Gastroesophageal sphincter (tissue), 4 donors: ENCODE results near the gene ABL2. TPM values are rescaled to one million over a fixed set of nuclear protein-coding genes. Genes with fewer than 3 reads are reported as not detected.

Source experiments
- ATAC-seq: fragments of 150-250 bp; one replicate; pipeline ENCODE4 v1.9.1; 2016; ENCODE audit warnings: mild to moderate bottlenecking, moderate library complexity
- H3K27ac ChIP-seq, 4 donors: fragments of 200-600 bp; sonication (generic) in 3 of 4; 1 replicate in 3 of 4; 2 replicates in 1 of 4; pipeline ENCODE4 v1.5.1; 2016 to 2019
- H3K27me3 ChIP-seq: fragments of 200-600 bp; sonication (generic); one replicate; pipeline ENCODE4 v1.5.1; 2019
- H3K36me3 ChIP-seq, 2 donors: fragments of 200-600 bp; sonication (generic); one replicate each; pipeline ENCODE4 v1.5.1; 2019; ENCODE audit warnings: control low read depth in 1 of 2
- H3K4me1 ChIP-seq, 3 donors: fragments of 200-600 bp; sonication (generic); 1 replicate in 2 of 3; 2 replicates in 1 of 3; pipeline ENCODE4 v1.5.1; 2016 to 2019; ENCODE audit warnings: control low read depth in 2 of 3
- H3K4me3 ChIP-seq, 2 donors: fragments of 200-600 bp; sonication (generic); one replicate each; pipeline ENCODE4 v1.5.1; 2019; ENCODE audit warnings: mild to moderate bottlenecking in 1 of 2, moderate library complexity in 1 of 2
- H3K9me3 ChIP-seq, 3 donors: fragments of 200-600 bp; sonication (generic); one replicate each; pipeline ENCODE4 v1.5.1; 2017 to 2019; ENCODE audit warnings: control low read depth in 2 of 3
- EP300 ChIP-seq: sonication (generic); formaldehyde crosslinking; IDR thresholded peaks from one replicate; pipeline ENCODE4 v1.6.1; 2017; ENCODE audit warnings: antibody characterized with exemption, mild to moderate bottlenecking
- POLR2A ChIP-seq, 2 donors: fragments of 450-650 bp; IDR thresholded peaks; one replicate each; pipeline ENCODE4 v1.6.1; 2017; ENCODE audit warnings: antibody characterized with exemption in 2 of 2, mild to moderate bottlenecking in 2 of 2, moderate library complexity in 1 of 2
- POLR2AphosphoS5 ChIP-seq: sonication (generic); formaldehyde crosslinking; IDR thresholded peaks from one replicate; pipeline ENCODE4 v1.6.1; 2017; ENCODE audit warnings: antibody characterized with exemption
- WGBS, 2 donors: methylation state at CpG; one replicate each; pipeline ENCODE4 v1.1.5; 2018; ENCODE audit warnings: low coverage in 1 of 2; 5-methylcytosine and 5-hydroxymethylcytosine counted together
- total RNA-seq, 4 donors: library from RNA; depleted of rRNA; stranded (reverse); fragments of >200 nt; gene quantifications; one replicate each; pipeline ENCODE4 v1.1.0, GENCODE V29; 2016
- TF ChIP-seq, protein P1 (sequence below), 4 experiments: fragments of 200-600 bp in 2 of 4; fragments of 450-650 bp in 2 of 4; sonication (generic) in 1 of 4; IDR thresholded peaks; one replicate each; pipeline ENCODE4 v1.5.1; 2017 to 2019; ENCODE audit warnings: antibody characterized with exemption in 4 of 4, mild to moderate bottlenecking in 2 of 4, moderate library complexity in 2 of 4

The ABL2 gene
- total RNA-seq, 4 donors from 2014 or later: 11.8 to 22.2 (median 17.2) TPM

DNA sequence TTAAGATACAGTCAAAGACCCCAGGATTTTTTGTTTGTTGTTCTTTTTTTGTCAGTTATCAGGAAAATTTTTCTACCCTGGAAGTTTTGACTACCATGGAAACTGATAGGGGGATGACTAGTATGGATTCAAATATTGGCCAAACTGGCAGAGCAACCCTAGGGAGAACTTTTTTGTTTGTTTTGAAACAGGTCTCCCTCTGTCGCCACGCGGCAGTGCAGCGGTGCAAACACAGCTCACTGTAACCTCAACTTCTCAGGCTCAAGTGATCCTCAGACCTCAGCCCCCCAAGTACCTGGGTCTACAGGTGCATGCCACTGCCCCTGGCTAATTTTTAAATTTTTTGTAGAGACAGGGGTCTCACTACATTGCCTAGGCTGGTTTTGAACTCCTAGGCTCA lies 101.0 kb downstream of the ABL2 start:
- H3K27ac ChIP-seq: no peak overlapping the region
- no peak for ATAC-seq

DNA sequence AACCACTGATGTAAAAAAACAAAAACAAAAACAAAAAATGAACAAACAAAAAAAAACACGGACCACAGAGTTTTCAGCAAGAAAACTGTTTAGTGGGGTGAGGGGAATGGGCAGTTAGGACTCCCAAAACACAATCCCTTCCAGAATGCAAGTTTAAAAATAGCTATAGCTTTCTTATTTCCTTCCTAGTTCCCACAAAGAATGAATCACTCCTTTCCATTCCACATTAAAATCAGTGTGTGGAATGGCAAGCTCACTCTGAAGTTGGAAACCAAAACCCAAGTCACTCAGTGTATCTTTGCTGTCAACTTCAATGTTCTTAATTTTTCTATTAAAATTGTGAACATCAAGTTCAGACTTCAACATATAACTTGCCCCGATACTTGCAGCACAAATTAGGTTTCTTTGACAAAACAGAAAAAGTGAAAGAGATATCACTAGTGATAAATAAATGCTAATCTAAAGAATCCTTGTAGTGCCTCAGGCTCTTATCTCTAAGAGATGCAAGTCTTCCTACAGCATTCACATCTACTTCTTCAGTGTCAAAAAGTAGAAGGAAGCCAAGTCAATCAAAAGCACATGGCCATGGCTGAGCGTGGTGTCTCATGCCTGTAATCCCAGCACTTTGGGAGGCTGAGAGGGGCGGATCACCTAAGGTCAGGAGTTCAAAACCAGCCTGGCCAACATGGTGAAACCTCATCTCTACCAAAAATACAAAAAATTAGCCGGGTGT lies 102.1 kb downstream of the ABL2 start:
- Histone ChIP-seq H3K27ac (peak overlapping the region in 2 of 4 donors; percentile 7 to 35), H3K27me3 (no peaks in the 10 kb centered on the region), H3K4me3 (no peak overlapping the region), H3K9me3 (no peaks in the 10 kb centered on the region), H3K36me3 (peaks cover 0 to 19% of the 10 kb centered on the region in 2 donors), H3K4me1 (peaks cover 0 to 44% (median 0%) of the 10 kb centered on the region in 3 donors)
- ATAC-seq: no peak
- TF ChIP-seq, protein P1, sequence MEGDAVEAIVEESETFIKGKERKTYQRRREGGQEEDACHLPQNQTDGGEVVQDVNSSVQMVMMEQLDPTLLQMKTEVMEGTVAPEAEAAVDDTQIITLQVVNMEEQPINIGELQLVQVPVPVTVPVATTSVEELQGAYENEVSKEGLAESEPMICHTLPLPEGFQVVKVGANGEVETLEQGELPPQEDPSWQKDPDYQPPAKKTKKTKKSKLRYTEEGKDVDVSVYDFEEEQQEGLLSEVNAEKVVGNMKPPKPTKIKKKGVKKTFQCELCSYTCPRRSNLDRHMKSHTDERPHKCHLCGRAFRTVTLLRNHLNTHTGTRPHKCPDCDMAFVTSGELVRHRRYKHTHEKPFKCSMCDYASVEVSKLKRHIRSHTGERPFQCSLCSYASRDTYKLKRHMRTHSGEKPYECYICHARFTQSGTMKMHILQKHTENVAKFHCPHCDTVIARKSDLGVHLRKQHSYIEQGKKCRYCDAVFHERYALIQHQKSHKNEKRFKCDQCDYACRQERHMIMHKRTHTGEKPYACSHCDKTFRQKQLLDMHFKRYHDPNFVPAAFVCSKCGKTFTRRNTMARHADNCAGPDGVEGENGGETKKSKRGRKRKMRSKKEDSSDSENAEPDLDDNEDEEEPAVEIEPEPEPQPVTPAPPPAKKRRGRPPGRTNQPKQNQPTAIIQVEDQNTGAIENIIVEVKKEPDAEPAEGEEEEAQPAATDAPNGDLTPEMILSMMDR (IDR thresholded peaks at IDR 0.05): no peak
- TF ChIP-seq POLR2AphosphoS5 (no peak), POLR2A (IDR thresholded peaks at IDR 0.05) (no peak), EP300 (no peak)
- WGBS, 2 donors: 78 to 87% methylated on average over 4 to 5 of the region's 5 CpGs

More for the DNA sequence above, 101.0 kb downstream of the ABL2 start:
- peaks cover 0 to 14% of the 10 kb centered on the region in 2 donors for H3K36me3 ChIP-seq
- WGBS, 2 donors: 95 to 96% methylated on average over 4 of the region's 4 CpGs
- H3K4me1 ChIP-seq: peaks cover 0 to 44% (median 0%) of the 10 kb centered on the region in 3 donors
- H3K27me3 ChIP-seq: no peaks in the 10 kb centered on the region
- TF ChIP-seq, protein P1 (IDR thresholded peaks at IDR 0.05): no peak
- TF ChIP-seq POLR2A (IDR thresholded peaks at IDR 0.05) (no peak), EP300 (no peak), POLR2AphosphoS5 (no peak)
- H3K9me3 ChIP-seq: no peaks in the 10 kb centered on the region
- no peak overlapping the region for H3K4me3 ChIP-seq

DNA sequence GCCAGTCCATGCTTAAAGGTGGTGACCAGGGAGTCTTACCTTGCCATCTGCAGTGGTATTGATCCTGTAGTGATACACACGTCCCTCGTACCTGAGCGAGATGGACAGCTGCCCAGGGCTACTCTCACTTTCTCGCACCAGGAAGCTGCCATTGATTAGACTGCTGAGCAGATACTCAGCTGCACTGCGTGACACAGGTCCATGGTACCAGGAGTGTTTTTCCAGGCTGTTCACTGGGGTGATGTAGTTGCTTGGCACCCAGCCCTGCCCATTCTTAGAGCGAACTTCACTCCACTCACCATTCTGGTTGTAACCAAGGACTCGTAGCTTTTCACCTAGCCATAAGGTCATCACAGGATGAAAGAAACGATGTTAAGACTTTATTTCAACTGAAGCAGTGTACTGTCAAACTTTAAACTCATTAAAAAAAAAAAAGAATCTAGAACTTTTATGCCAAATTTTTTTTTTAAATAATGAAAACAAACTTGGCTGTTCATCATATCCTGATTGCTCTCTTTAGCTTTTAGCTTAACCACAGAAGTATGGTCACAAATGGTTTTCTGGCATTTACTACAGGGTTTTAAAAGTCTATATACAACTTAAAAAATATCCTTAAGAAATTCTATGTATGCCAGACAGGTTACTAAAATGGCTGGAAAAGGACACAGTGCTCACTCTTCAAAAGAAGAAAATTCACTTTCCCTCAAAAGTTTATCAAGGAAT lies 103.0 kb downstream of the ABL2 start:
- Histone ChIP-seq H3K27me3 (no peaks in the 10 kb centered on the region), H3K27ac (peak overlapping the region in 1 of 4 donors; percentile 35), H3K36me3 (peaks cover 0 to 20% of the 10 kb centered on the region in 2 donors), H3K4me1 (peaks cover 0 to 45% (median 0%) of the 10 kb centered on the region in 3 donors), H3K4me3 (no peak overlapping the region), H3K9me3 (no peaks in the 10 kb centered on the region)
- WGBS, 2 donors: 84 to 88% methylated on average over 8 of the region's 8 CpGs
- peak; percentile 37 for ATAC-seq
- TF ChIP-seq POLR2A (IDR thresholded peaks at IDR 0.05) (no peak), EP300 (no peak)
- TF ChIP-seq, protein P1 (IDR thresholded peaks at IDR 0.05): no peak

DNA sequence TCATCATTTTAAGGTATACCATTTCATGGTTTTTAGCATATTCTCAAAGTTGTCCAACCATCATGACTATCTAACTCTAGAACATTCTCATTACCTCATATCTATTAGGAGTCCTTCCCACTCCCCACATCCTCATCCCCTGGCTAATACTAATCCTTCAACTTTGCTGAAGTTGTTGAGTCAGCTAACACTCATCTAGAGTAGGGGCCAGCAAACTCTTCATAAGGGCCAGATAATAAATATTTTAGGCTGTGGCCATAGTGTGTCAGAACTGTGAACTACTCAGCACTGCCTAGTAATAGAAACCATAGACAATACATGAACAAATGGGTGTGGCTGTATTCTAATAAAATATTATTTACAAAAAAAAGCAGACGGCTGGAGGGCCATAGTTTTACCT lies 104.6 kb downstream of the ABL2 start:
- Histone ChIP-seq H3K36me3 (peaks cover 0 to 25% of the 10 kb centered on the region in 2 donors), H3K4me1 (peaks cover 0 to 40% (median 0%) of the 10 kb centered on the region in 3 donors), H3K9me3 (no peaks in the 10 kb centered on the region), H3K27ac (no peak overlapping the region), H3K27me3 (no peaks in the 10 kb centered on the region), H3K4me3 (no peak overlapping the region)
- no peak for ATAC-seq
- TF ChIP-seq POLR2AphosphoS5: no peak
- no peak for TF ChIP-seq EP300
- no peak for TF ChIP-seq POLR2A (IDR thresholded peaks at IDR 0.05)
- TF ChIP-seq, protein P1 (IDR thresholded peaks at IDR 0.05): no peak
- 67 to 71% methylated on average over 1 of the region's 1 CpG for WGBS, 2 donors
